ENCODE measurements around the gene ATP5IF1. TPM values are rescaled to one million over a fixed set of nuclear protein-coding genes. Genes with fewer than 3 reads are reported as not detected.

The ATP5IF1 gene
- total and polyA plus RNA-seq, 9 of the 15 experiments (the other 6 are each of a cell fraction or from before 2014, with no cell fraction given) = 292 to 1,422 (median 388) TPM

- TF ChIP-seq ZBTB26 (CRISPR knock-in tag; IDR thresholded peaks at IDR 0.05) (no peak), YY1 (IDR thresholded peaks at IDR 0.05; ENCODE audit: borderline replicate concordance in 1 of 3, control insufficient read depth in 1 of 3, extremely low read depth in 1 of 3, insufficient read depth in 3 of 3, insufficient read length in 1 of 3, insufficient replicate concordance in 2 of 3, low read depth in 1 of 3, low read length in 2 of 3) (peak in 2 of 3 experiments; percentile 52 to 53), GMEB1 (CRISPR knock-in tag; IDR thresholded peaks at IDR 0.05) (no peak), ZNF174 (CRISPR knock-in tag; IDR thresholded peaks at IDR 0.05) (no peak), KDM5B (IDR thresholded peaks at IDR 0.05; ENCODE audit: insufficient replicate concordance, low read depth, low read length) (peak; percentile 99), NR2C1 (IDR thresholded peaks at IDR 0.05) (peak; percentile 68), NR2C1 (tag; IDR thresholded peaks at IDR 0.05) (peak; percentile 45; the same call in 1 of the 2 replicates), TRIM25 (IDR thresholded peaks at IDR 0.05; ENCODE audit: borderline replicate concordance) (no peak), MEF2A (IDR thresholded peaks at IDR 0.05; ENCODE audit: control insufficient read depth, low read depth, low read length) (no peak), POLR2B (IDR thresholded peaks at IDR 0.05; ENCODE audit: low read depth, partially characterized antibody) (peak; percentile 99), KDM1A (IDR thresholded peaks at IDR 0.05) (no peak), U2AF1 (optimal IDR thresholded peaks at IDR 0.05; ENCODE audit: low read depth, low read length) (peak; percentile 97), PHF8 (IDR thresholded peaks at IDR 0.05; ENCODE audit: borderline replicate concordance, low read length) (peak; percentile 97), ETS1 (conservative IDR thresholded peaks at IDR 0.05; ENCODE audit: control insufficient read depth, low read depth, low read length) (peak; percentile 68)
- TF ChIP-seq, protein P1, sequence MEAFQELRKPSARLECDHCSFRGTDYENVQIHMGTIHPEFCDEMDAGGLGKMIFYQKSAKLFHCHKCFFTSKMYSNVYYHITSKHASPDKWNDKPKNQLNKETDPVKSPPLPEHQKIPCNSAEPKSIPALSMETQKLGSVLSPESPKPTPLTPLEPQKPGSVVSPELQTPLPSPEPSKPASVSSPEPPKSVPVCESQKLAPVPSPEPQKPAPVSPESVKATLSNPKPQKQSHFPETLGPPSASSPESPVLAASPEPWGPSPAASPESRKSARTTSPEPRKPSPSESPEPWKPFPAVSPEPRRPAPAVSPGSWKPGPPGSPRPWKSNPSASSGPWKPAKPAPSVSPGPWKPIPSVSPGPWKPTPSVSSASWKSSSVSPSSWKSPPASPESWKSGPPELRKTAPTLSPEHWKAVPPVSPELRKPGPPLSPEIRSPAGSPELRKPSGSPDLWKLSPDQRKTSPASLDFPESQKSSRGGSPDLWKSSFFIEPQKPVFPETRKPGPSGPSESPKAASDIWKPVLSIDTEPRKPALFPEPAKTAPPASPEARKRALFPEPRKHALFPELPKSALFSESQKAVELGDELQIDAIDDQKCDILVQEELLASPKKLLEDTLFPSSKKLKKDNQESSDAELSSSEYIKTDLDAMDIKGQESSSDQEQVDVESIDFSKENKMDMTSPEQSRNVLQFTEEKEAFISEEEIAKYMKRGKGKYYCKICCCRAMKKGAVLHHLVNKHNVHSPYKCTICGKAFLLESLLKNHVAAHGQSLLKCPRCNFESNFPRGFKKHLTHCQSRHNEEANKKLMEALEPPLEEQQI (IDR thresholded peaks at IDR 0.05) = no peak
Measured at GRCh38 chr1:28259252-28259933, 23.5 kb downstream of the ATP5IF1 start, which contains the start of gene SESN2 (continued).

All from K562 (cell line).